Measurements from ENCODE around the gene PLD1.

DNA sequence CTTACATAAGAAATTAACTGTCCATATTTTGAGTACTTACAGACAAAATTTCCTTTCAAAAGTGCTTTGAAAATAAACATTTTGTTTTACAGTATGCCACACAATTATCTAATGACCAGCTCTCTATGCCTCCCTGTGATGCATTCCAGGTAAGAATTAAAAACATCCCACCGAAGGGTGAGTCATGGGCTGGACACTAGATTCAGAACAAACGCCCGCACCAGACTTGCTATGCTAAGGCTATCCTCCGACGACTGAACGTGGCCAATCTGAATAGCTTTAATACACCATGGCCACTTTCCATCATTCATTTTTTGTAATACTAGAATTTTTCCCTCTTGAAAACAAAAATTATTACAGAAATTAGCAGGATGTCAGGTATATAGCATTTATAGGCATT, 210.3 kb downstream of the PLD1 start:
- TF ChIP-seq, protein P1, sequence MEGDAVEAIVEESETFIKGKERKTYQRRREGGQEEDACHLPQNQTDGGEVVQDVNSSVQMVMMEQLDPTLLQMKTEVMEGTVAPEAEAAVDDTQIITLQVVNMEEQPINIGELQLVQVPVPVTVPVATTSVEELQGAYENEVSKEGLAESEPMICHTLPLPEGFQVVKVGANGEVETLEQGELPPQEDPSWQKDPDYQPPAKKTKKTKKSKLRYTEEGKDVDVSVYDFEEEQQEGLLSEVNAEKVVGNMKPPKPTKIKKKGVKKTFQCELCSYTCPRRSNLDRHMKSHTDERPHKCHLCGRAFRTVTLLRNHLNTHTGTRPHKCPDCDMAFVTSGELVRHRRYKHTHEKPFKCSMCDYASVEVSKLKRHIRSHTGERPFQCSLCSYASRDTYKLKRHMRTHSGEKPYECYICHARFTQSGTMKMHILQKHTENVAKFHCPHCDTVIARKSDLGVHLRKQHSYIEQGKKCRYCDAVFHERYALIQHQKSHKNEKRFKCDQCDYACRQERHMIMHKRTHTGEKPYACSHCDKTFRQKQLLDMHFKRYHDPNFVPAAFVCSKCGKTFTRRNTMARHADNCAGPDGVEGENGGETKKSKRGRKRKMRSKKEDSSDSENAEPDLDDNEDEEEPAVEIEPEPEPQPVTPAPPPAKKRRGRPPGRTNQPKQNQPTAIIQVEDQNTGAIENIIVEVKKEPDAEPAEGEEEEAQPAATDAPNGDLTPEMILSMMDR (IDR thresholded peaks at IDR 0.05): no peak
- TF ChIP-seq POLR2A (IDR thresholded peaks at IDR 0.05): no peak

Measured in heart left ventricle (tissue), 13 donors.